GM18517 (cell line): ENCODE measurements around the gene RBMS3.

ENCODE experiments used
- ATAC-seq: cut with Tn5 transposase; IDR thresholded peaks from one replicate; pipeline ENCODE4 v1.9.1; 2021; ENCODE audit warnings: mild to moderate bottlenecking, moderate library complexity; ENCODE audit not compliant: unreplicated experiment

Gene RBMS3

GRCh38 chr3:29850641-29851040 is 569.8 kb downstream of the RBMS3 start:
- no peak for ATAC-seq

DNA sequence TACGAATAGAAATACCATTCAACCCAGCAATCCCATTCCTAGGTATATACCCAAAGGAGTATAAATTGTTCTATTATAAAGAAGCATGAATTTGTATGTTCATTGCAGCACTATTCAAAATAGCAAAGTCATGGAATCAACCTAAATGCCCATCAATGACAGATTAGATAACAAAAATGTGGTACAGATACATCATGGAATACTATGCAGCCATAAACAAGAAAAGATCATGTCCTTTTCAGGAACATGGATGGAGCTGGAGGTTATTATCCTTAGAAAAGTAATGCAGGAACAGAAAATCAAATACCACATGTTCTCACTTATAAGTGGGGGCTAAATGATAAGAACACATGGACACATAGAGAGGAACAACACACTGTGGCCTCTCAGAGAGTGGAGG is 571.9 kb downstream of the RBMS3 start:
- ATAC-seq, result no peak

DNA sequence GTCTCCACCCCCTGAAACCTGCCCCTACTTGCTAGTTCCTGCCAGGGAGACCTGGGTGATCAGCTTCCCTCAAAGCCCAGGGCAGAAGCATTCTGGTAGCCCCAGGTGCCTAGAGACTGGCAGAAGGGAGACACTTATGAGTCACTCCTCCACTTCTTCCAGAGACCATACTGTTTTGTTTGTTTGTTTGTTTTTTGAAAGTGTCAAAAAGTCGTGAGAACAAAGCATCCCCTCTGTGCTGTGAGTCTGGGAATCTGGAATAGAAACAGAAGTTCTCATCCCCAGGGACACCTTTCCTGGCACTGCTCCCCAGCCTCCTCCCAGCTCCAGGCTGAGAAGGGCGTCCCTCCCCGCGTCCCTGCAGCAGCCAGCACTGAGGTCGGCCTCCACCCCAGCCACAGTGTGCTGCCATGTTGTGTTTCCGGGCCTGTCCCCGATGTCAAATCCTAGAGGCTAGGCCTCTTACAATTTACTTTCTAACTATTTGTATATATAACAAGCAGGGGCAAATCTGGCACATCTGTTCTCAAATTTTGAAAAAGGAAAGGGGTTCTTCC is 573.0 kb downstream of the RBMS3 start:
- ATAC-seq, result no peak

DNA sequence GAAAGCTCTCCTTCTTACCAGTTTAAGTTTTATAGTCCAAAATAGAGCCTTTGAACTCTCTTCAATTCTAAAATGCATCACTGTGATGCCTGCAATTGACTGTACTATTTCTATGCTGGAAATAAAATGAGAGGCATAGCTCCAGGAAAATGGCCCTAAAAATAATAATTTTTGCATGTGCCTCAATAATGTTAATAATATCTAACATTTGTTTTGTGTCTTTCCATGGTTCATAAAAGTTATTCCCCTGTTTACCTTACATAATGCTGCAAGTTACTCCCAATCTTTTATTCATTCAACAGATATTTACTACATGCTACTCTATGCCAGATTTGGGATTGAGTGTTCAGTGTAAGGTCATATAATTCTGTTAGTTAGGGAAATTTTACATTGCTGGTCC is 574.0 kb downstream of the RBMS3 start:
- ATAC-seq, result no peak

DNA sequence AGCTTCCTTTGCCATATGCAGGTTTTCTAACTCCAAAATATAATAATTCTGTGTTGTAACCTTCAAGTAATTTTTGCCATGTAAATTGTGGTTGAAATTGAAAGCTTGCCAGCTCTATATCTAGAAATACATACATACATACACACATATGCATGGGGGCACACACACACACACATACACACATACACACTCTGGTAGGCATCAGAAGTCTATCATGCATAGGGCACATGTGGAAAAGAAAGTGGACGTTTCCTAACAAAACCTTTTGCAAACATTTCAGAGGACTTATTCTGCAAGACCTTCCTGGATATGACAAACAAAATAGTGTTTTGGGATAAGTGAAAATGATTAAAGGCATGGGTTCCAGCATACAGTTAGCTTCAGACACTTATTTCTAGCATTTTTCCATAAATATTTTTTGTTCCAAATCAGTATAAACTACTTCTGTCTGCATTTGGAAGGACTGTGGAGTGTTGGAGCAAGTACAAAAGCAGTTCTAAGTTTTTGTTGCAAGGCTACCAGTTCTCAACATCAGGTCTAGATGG is 578.9 kb downstream of the RBMS3 start:
- no peak for ATAC-seq

- ATAC-seq, result no peak
Measured at GRCh38 chr3:29864809-29865208, 583.9 kb downstream of the RBMS3 start.

DNA sequence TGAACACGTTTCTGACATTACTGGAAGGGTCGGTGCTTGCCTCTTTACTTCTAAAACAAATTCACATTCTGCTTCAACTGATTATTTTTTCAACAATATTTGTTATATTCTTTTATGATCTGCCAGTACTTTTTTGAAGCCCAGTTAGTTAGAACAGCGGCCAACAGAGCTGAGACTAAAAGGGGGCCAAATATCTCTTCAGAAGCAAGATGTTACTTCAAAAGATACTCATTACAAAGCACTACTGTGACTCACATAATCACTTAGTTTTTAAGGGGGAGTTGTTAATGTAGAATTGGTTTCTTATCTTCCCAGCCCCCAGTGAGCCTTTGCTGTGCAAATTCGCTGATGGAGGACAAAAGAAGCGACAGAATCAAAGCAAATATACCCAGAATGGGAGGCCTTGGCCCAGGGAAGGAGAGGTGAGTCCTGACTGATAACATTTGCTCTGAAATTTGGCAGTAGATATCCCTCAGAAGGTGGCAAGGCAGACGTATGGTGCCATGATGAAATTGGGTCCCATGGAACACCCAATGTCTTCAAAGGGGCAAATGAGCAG is 587.8 kb downstream of the RBMS3 start:
- no peak for ATAC-seq

GRCh38 chr3:29870136-29870535 is 589.3 kb downstream of the RBMS3 start:
- ATAC-seq, result no peak

- no peak for ATAC-seq
Measured at GRCh38 chr3:29871087-29871486, 590.2 kb downstream of the RBMS3 start.

GRCh38 chr3:29880809-29881208 is 599.9 kb downstream of the RBMS3 start:
- no peak for ATAC-seq

DNA sequence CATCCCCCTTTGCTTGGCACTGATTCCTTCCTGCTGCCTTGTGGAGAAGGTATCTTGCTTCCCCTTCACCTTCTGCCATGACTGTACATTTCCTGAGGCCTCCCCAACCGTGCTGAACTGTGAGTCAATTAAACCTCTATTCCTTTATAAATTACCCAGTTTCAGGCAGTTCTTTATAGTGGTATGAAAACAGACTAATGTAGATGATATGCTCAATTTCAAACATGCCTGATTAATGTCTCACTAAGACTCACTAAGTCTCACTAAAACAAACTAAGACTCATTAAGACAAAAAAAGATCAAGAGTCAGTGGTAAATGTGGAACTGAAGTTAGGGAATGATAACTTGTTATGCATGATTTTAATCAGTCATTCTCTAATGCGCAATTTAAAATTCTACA is 606.6 kb downstream of the RBMS3 start:
- ATAC-seq, result no peak

GRCh38 chr3:29889215-29889614 is 608.3 kb downstream of the RBMS3 start:
- no peak for ATAC-seq

- ATAC-seq, result no peak
Measured at GRCh38 chr3:29890801-29891200, 609.9 kb downstream of the RBMS3 start.

GRCh38 chr3:29892976-29893554 is 612.2 kb downstream of the RBMS3 start:
- ATAC-seq, result no peak

DNA sequence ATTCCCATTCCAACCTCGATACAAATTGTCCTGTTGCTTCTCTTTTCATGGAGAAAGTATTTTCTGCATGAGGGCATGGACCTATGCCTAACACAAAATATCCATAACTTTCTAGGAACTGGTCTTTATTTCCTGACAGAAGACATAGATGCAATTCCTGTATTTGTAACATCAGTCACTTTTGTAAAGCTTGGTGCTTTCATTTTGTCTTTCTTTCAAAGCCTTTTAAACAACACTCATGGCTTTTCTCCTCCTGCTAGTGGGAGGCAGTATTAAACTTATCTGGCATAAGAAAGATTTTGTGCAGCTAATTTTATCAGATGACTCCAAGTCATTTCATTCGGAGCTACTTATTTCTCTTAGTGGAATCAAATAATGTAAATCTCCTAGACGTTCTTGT is 616.0 kb downstream of the RBMS3 start:
- no peak for ATAC-seq

- no peak for ATAC-seq
Measured at GRCh38 chr3:29898171-29898965, 617.5 kb downstream of the RBMS3 start.

DNA sequence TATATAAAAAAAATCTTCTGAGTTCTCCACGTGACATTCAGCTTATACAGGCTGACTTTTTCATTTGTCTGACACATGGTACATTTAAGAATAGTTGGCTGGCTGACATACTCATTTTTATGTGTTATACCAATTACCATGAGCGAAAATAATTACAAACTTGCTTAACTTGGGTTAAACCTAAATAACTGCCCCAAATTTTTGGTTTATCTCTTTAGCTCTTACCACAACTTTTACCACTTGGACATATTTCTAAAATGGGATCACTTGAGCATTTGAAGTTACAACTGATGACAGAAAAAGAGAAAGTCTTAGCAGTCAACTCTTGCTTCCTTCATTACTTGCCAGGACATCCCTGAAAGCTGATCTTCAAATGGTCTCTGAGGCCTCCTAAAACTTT is 618.1 kb downstream of the RBMS3 start:
- ATAC-seq, result no peak

DNA sequence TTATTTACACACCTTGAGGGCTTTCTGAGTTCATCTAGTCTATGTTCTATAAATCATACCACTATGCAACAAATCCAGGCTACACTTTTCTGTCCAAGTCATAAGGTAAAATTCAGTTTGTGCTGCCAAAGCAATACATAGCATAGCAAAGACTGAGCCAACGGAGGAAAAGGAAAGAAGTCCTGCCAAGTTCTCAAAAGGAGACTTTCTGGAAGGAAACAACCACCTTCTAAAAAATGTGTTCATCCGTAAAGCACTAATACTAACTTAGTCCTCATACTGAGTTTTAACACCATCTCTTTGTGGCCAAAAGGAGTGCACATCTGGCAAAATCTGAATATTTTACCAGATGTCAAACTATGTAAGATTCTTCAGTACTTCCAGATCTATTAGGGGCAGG is 620.2 kb downstream of the RBMS3 start:
- ATAC-seq, result no peak

DNA sequence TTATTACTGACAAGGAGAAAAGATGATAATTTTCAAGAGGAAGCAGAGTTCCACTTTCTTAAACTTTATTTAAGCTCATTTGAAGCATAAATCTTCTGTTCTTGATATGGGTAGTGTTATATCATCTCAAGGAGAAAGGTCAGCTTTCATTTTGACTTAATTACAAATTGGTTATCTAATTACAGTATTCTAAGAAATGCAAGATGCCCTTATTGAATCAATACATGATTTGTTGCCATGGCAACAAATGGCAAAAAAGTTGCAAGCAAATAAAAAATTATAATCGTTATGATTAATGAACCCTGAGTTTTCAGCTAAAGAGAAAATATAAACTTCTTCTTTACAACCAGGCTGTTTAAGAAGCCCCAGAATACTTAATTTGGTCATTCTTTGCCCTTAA is 622.7 kb downstream of the RBMS3 start:
- no peak for ATAC-seq

GRCh38 chr3:29906906-29907305 is 626.0 kb downstream of the RBMS3 start:
- ATAC-seq, result no peak

- ATAC-seq, result no peak
Measured at GRCh38 chr3:29912600-29913288, 631.9 kb downstream of the RBMS3 start.
